Activated naive CD4-positive, alpha-beta T cell treated with anti-CD3 and anti-CD28 coated beads, Interleukin-2, amount 10 ng/mL, durations not matched to agents 7 days and 5 days (primary cell): Measurements from ENCODE around the gene ISM2.

Experiments used
- CTCF ChIA-PET: fragments of 350-600 bp; sonication (Branson Sonifier 250); formaldehyde crosslinking; loops from one replicate; lab custom pipeline; 2021; ENCODE audit warnings: antibody characterized with exemption; lab: Charles Lee
- DNase-seq: peaks from one replicate; pipeline ENCODE4 v3.0.0-alpha.2; 2020
- H3K27ac Mint-ChIP-seq: one replicate; pipeline ENCODE4 v1.8.0; 2021; ENCODE audit warnings: mild to moderate bottlenecking, moderate library complexity, mixed read lengths
- H3K27me3 Mint-ChIP-seq: one replicate; pipeline ENCODE4 v1.8.0; 2021; ENCODE audit warnings: mild to moderate bottlenecking, mixed read lengths
- H3K36me3 Mint-ChIP-seq: one replicate; pipeline ENCODE4 v1.8.0; 2021; ENCODE audit warnings: mixed read lengths
- H3K4me1 Mint-ChIP-seq: one replicate; pipeline ENCODE4 v1.8.0; 2021; ENCODE audit warnings: mixed read lengths
- H3K4me3 Mint-ChIP-seq: one replicate; pipeline ENCODE4 v1.8.0; 2021; ENCODE audit warnings: mild to moderate bottlenecking, moderate library complexity, mixed read lengths
- H3K9me3 Mint-ChIP-seq: one replicate; pipeline ENCODE4 v1.8.0; 2021; ENCODE audit warnings: mixed read lengths

Gene ISM2

GRCh38 chr14:77424862-77425261 lies 73.8 kb downstream of the ISM2 start:
- H3K27ac Mint-ChIP-seq, result no peak overlapping the region
- peaks cover 65% of the 10 kb centered on the region for H3K36me3 Mint-ChIP-seq
- no peaks in the 10 kb centered on the region for H3K27me3 Mint-ChIP-seq
- H3K4me1 Mint-ChIP-seq, result no peaks in the 10 kb centered on the region
- CTCF ChIA-PET, result no interaction called here
- H3K4me3 Mint-ChIP-seq, result no peak overlapping the region
- DNase-seq, result no peak
- peaks cover 2% of the 10 kb centered on the region for H3K9me3 Mint-ChIP-seq
